Stimulated activated CD4-positive, alpha-beta T cell treated with anti-CD3 and anti-CD28 coated beads, Interleukin-4, amount 100 ng/mL, for 1 hour (primary cell): ENCODE measurements around the gene ITGA3.
A peak's percentile ranks its signal among the peaks of the same experiment; 100 is the strongest.

Source experiments
- DNase-seq: peaks from one replicate; pipeline ENCODE4 v3.0.0-alpha.2; 2020

The ITGA3 gene

GRCh38 chr17:50072925-50073324 lies 17.0 kb downstream of the ITGA3 start:
- DNase-seq = no peak

DNA sequence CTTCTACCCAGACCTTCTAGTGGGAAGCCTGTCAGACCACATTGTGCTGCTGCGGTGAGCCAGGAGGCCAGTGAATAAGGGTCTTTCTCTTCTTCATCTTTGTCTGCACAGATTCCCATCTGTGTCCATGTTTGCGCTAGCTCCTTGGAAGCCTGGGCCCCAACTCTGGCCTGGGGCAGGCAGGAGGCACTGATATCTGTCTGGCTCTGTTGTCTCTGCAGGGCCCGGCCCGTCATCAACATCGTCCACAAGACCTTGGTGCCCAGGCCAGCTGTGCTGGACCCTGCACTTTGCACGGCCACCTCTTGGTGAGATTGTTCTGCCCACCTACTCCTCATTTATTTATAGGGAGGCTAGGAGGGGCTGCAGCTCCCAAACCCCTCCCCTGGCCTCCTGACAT lies 18.3 kb downstream of the ITGA3 start:
- no peak for DNase-seq

- DNase-seq = no peak
Measured at GRCh38 chr17:50075446-50076032, 19.6 kb downstream of the ITGA3 start.

DNA sequence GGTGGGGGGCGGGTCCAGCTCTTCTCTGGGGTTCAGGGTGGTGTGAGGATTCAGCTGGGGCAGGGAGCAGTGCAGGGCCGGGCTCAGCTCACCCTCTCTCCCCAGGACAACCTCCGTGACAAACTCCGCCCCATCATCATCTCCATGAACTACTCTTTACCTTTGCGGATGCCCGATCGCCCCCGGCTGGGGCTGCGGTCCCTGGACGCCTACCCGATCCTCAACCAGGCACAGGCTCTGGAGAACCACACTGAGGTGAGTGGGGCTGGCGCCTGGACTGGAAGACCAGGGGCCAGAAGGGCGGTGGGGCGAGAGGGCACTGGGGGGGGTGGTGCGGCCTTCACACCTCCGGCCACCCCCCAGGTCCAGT lies 20.3 kb downstream of the ITGA3 start:
- no peak for DNase-seq

DNA sequence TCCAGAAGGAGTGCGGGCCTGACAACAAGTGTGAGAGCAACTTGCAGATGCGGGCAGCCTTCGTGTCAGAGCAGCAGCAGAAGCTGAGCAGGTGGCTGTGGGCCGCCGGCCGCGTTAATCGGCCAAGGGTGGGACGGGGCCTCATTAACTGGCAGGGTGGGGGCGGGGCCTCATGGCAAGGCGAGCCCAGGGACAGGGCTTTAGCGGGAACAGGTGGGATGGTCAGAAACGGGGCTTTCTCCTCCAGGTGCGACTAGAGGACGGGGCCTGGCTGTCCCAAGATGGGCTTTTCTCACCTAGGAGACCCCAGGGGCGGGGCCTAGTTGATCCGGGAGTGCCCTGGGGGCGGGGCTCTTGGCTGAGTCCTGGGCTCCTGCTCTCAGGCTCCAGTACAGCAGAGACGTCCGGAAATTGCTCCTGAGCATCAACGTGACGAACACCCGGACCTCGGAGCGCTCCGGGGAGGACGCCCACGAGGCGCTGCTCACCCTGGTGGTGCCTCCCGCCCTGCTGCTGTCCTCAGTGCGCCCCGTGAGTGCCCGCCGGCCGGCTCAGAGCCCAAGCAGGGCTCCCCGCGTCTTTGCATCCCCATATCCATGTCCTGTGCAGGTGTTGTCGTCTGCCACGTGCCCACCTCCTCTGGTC lies 20.8 kb downstream of the ITGA3 start:
- no peak for DNase-seq

- DNase-seq = no peak
Measured at GRCh38 chr17:50078430-50078829, 22.5 kb downstream of the ITGA3 start.

GRCh38 chr17:50079334-50080095 lies 23.6 kb downstream of the ITGA3 start:
- no peak for DNase-seq

GRCh38 chr17:50080096-50080480 lies 24.2 kb downstream of the ITGA3 start:
- DNase-seq = no peak

DNA sequence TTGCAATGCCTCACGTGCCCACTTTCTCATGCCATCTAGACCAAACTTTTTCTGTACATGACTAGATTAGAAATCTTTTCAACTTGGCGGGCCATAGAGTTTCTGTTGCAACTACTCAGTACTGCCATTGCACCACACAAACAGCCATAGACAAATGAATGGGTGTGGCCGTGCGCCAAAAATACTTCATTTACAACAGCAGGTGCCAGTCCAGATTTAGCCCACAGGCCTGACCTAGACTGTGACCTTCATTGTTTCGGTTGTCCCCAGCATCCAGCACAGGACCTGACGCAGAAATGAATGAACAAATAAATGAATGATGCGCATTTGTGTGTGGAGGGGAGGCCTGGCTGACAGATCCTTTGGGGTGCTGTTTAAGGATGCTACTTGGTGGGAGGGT lies 24.9 kb downstream of the ITGA3 start:
- DNase-seq = no peak

DNA sequence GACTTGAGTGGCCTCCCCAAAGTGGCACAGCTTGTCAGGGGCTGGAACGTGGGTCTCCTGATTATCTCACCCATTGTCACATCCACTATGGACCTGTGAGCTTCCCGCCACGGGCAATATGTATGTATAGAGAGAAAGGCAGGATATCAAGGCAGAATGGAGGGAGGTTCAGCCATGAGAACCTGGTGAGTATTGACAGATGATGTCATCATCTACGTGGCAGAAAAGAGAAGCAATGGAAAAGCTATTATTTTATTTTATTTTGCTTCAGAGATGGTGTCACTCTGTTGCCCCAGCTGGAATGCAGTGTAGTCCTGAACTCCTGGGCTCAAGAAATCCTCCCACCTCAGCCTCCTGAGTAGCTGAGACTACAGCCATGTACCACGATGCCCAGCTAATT lies 25.8 kb downstream of the ITGA3 start:
- no peak for DNase-seq

DNA sequence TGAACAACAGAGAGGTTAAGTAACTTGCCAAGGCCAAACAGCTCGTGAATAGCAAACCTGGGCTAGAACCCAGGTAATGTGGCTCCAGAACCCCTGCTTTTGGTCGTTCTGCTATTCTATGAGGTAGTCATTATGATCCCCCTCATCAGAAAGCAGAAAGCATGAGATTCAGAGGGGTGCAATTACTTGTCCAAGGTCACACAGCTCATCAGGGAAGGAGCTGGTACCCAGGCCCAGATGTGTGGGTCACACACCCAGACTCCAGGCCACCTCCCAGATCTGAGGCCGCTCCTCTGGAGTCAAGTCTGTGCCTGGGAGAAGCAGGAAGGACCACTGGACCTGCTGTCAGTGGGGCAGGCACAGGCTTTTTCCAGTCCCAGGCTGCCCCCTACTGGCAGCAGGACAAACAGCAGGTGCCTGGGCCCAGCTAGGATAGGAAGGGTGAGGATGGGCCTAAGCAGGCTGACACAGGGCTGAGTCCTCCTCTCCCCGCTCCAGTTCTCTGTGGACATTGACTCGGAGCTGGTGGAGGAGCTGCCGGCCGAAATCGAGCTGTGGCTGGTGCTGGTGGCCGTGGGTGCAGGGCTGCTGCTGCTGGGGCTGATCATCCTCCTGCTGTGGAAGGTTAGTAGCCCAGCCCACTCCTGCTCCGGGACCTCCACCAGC lies 31.5 kb downstream of the ITGA3 start:
- DNase-seq = peak; percentile 74

DNA sequence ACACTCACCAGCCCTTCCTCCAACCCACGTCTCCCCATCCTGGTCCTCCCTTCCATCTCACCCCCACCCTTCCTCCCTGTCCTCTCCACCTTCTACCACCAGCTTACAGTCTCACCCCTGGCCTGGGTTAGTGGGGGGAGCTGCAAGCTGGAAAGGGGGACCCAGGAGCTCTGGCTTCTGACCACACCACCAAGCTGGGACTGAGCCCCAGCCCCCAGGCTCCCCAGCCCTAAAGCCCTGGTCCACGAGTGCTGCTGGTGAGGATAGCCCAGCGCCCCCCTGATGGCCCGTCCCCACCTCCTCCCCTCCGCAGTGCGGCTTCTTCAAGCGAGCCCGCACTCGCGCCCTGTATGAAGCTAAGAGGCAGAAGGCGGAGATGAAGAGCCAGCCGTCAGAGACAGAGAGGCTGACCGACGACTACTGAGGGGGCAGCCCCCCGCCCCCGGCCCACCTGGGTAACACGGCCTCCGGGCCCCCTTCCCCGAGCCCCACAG lies 32.0 kb downstream of the ITGA3 start:
- DNase-seq = no peak

GRCh38 chr17:50088952-50089825 lies 33.3 kb downstream of the ITGA3 start:
- no peak for DNase-seq

GRCh38 chr17:50090071-50090470 lies 34.2 kb downstream of the ITGA3 start:
- DNase-seq = no peak

DNA sequence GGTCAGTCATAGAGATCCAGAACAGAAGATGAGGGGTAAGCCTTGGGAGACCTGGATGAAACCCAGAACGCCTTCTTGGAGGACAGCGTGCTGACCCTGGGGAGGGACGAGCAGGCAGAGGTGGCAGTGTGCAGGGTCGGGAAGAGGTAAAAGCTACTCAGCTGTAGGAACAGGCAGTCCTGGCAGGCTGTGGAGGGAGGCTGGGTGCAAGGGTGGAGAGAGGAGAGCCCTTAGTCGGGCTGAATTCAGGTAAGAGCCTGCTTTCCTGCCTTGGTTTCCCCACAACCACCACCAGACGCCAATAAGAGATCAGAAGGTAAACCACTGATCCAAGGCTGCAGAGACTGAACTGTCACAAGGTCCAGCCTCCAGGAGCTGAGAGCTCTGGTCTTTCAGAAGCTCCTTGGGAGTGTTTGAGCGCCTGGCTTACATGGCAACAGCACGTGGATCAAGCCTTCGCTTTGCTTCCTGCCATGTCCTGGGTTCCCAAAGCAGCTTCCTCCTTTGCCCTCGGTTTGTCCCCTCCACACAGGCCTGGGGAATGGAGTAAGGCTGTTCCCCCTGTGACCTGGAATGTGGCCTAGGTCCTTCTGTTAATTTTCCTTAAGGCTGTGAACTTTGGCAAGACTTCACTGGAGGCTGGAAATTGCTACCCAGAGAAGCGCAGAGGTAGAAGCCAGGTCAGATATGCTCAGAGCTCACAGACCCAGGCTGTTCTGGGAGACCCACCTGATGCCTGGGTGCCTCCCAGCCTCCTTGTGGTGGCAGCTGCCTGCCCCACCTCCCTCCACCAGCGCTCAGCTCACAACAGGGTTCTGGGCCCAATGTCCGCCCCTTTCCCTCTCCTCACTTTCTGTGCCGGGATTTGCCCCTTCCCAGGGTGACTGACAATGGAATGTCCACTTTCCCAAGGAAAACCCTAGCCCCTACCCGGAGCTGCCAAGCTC lies 35.3 kb downstream of the ITGA3 start:
- DNase-seq = no peak

GRCh38 chr17:50091918-50092285 lies 36.0 kb downstream of the ITGA3 start:
- no peak for DNase-seq

- no peak for DNase-seq
Measured at GRCh38 chr17:50093246-50093645, 37.3 kb downstream of the ITGA3 start.

GRCh38 chr17:50093807-50094206 lies 37.9 kb downstream of the ITGA3 start:
- DNase-seq = no peak

DNA sequence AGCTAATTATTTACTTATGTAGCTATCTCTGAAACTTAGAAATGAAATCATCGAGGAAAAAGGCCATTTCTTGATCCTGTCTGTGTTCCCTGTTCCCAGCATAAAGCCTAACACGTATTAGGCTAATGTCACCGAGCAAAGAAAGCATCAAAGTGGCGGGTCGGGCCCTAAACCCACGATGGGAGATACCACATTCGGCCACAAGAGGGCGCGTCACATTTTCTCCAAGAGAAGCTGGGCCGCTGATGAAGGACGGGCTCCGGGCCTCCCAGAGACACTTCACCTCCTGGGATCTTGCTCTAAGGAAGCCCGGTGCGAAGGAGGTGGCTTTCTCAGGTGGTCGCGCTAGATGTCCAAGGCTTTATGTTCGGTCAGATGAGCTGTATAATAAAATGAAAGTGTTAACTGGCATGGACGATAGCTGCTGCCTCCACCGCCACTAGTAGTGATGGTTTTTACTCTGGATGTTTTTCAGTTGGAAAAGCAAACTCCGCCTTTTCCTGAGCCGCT lies 38.4 kb downstream of the ITGA3 start:
- peak; percentile 93 for DNase-seq

GRCh38 chr17:50094753-50095619 lies 39.1 kb downstream of the ITGA3 start, which contains the start of gene PDK2:
PDK2 (plus strand) TSS chr17:50095351; CDS start chr17:50095436, 85 bp downstream.
- DNase-seq = peak; percentile 95
